Kidney tubule cell (primary cell): ENCODE measurements around the gene CLEC4M.
"Not testable (repeated sequence)": the region's sequence is repeated elsewhere in the genome, so short reads cannot be mapped to it uniquely, and the experiment has no call there.

Source experiments
- DNase-seq: peaks from one replicate; pipeline ENCODE4 v3.0.0-alpha.2; 2018; ENCODE audit warnings: low spot score

The CLEC4M gene

GRCh38 chr19:7742575-7742974 is 20.5 kb upstream of the CLEC4M start:
- DNase-seq: no peak

GRCh38 chr19:7742991-7743390 is 20.1 kb upstream of the CLEC4M start:
- DNase-seq: no peak

DNA sequence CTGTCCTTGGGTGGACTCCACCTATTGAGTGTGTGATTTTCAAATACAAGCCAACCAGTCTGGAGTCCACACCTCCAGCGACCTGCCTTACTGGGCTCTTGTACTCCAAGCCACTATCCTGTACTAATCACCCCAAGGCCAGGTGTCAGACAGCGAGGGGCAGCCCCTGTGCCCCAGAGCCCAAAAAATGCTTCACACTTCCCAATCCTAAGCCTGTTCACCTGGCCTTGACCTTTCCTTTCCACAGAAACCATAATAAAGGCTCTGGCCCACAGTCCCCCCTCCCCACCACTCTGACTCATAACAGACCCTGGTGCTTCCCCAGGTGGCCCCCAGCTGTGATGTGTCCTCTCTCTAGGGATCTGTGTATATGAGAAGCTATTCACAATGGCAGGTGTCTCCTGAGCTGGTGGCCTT is 19.6 kb upstream of the CLEC4M start:
- no peak for DNase-seq

GRCh38 chr19:7744199-7744786 is 18.8 kb upstream of the CLEC4M start:
- no peak for DNase-seq

GRCh38 chr19:7744871-7745650 is 18.0 kb upstream of the CLEC4M start:
- DNase-seq: no peak

DNA sequence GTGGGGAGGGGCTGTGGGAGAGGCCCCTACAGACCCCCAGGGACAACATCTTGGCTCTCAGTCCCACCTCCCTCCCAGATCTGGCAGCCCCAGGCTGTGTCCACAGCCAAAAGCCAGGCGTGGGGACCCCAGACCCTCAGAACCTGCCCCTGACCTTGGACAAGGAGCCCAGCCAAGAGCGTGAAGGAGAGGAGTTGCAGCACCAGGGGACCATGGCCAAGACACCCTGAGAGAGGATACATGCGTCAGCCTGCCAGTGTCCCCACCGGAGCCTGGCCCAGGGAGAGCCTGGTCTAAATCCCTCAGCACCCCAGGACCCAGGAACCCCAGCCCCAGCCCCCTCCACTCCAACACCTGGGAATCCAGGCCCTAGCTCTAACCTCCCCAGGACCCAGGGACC is 16.7 kb upstream of the CLEC4M start:
- not testable (repeated sequence) for DNase-seq

DNA sequence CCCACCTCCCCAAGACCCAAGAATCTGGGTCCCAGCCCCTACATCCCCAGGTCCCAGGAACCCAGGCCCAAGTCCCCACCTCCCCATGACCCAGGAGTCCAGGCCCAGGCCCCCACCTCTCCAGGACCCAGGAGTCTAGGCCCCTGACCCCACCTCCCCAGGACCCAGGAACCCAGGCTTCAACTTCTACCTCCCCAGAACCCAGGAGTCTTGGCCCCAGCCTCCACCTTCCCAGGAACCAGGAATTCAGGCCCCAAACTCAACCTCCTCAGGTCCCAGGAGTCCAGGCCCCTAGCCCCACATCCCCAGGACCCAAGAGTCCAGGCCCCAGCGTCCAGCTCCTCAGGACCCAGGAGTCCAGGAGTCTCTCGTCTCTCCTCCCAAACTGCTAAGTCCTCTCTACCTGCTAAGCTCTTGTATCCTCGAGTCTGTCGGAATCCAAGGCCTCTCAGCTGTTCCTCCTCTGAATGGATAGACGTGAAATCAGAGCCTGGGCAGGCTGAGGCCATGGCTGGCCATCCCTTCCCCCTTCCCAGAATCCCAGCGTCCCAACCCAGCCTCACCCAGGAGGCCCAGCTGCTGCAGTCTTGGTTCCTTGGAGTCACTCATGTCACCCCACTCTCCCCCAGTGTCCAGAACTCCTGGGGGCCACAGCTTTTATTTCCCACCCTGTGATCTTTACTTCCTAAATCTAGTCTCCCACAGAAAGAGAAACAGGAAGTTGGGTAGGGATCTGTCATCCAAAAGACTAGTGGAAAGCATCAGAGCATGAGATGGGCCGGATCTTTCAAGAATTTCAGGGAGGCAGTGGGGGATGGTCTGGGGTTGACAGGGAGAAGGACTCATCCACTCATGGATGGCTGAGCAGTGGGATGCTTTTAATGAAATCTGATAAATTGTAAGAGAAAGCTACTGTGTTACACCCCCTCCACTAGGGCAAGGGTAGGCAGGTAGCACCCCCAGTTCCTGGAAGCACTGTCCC is 15.8 kb upstream of the CLEC4M start, which contains the start of gene CD209:
Gene CD209 (minus strand): TSS at position 632 of the 982 bp plus-strand sequence. CDS start 23 bp downstream, at position 609.
- peak; percentile 48 for DNase-seq

GRCh38 chr19:7748171-7748570 is 14.9 kb upstream of the CLEC4M start:
- DNase-seq: no peak

GRCh38 chr19:7748756-7749155 is 14.3 kb upstream of the CLEC4M start:
- DNase-seq: peak; percentile 4

GRCh38 chr19:7751157-7751783 is 11.8 kb upstream of the CLEC4M start:
- DNase-seq: peak; percentile 75

DNA sequence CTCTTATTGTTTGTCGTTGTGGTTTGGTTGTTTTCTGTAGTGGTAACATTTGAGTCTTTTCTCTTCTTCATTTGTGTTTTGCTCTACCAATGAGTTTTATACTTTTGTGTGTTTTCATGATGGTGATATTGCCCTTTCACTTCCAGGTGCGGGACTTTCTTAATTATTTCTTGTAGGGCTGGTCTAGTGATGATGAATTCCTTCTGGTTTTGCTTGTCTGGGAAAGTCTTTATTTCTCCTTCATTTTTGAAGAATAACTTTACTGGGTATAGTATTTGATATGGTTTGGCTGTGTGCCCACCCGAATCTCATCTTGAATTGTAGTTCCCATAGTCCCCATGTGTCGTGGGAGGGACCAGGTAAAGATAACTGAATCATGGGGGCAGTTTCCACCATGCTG is 6.8 kb upstream of the CLEC4M start:
- DNase-seq: no peak

DNA sequence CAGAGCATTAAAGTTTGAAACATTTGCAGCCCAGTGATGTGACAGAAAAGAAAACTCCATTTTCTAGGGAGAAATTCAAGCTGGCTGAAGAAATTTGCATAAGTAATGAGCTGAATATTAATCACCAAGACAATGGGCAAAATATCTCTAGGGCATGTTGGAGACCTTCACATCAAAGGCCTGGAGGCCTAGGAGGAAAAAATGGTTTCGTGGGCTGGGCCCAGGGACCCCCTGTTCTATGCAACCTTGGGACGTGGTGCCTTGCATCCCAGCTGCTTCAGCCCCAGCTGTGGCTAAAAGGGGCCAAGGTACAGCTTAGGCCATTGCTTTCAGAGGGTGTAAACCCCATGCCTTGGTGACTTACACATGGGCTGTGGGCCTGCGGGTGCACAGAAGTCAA is 5.7 kb upstream of the CLEC4M start:
- no peak for DNase-seq

DNA sequence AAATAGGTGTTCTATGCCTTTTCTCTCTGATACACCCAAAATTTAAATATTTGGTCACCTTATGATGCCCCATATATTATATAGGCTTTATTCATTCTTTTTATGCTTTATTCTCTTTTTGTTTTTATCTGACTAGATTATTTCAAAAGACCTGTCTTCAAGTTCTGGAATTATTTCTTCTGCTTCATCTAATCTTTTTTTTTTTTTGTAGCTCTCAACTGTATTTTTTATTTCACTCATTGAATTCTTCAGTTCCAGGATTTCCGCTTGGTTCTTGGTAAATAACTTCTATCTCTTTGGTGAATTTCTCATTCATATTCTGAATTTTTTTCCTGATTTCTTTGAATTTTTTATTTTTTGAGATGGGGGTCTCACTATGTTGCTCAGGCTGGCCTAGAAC is 3.9 kb upstream of the CLEC4M start:
- no peak for DNase-seq

GRCh38 chr19:7763696-7764095 is 653 bp downstream of the CLEC4M start:
- DNase-seq: no peak

GRCh38 chr19:7764157-7764556 is 1.1 kb downstream of the CLEC4M start:
- not testable (repeated sequence) for DNase-seq

DNA sequence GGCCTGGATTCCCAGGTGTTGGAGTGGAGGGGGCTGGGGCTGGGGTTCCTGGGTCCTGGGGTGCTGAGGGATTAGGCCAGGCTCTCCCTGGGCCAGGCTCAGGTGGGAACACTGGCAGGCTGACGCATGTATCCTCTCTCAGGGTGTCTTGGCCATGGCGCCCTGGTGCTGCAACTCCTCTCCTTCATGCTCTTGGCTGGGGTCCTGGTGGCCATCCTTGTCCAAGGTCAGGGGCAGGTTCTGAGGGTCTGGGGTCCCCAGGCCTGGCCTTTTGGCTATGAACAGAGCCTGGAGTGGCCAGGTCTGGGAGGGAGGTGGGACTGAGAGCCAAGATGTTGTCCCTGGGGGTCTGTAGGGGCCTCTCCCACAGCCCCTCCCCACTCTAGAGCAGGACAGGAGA is 2.0 kb downstream of the CLEC4M start:
- DNase-seq: not testable (repeated sequence)

- no peak for DNase-seq
Measured at GRCh38 chr19:7766535-7766934, 3.5 kb downstream of the CLEC4M start.

GRCh38 chr19:7767487-7767886 is 4.4 kb downstream of the CLEC4M start:
- DNase-seq: no peak

DNA sequence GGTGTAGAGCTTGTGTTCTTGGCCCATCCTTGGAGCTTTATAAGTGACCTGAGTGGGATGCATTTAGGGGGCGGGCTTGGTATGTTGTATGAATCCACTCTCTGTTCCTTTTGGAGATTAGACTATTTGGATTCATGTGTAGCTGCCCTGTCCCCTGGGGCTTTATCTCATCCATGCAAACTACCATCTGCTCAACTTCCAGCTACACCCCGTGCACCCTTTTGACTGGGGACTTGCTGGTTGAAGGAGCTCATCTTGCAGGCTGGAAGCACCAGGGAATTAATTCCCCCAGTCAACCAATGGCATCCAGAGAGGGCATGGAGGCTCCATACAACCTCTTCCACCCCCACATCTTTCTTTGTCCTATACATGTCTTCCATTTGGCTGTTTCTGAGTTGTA is 6.1 kb downstream of the CLEC4M start:
- DNase-seq: no peak

GRCh38 chr19:7771072-7771471 is 8.0 kb downstream of the CLEC4M start:
- DNase-seq: no peak

GRCh38 chr19:7772752-7773291 is 9.8 kb downstream of the CLEC4M start:
- DNase-seq: peak; percentile 14

DNA sequence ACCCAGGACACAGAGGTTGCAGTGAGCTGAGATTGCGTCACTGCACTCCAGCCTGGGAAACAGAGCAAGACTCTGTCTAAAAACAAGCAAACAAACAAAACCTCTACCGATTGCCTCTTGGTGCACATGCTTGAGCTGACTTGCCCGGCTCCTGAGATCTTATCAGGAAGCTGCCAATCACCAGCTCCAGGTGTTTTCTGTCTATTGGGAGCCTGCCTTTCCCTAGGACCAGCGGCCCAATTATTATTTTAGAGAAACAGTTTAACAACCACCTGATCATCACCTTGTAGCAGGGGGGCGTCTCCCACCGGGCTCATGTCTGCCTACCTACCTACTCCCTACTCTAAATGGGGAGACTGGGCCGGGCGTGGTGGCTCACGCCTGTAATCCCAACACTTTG is 10.8 kb downstream of the CLEC4M start:
- no peak for DNase-seq
